ENCODE data around the gene LYRM4.

Gene LYRM4

DNA sequence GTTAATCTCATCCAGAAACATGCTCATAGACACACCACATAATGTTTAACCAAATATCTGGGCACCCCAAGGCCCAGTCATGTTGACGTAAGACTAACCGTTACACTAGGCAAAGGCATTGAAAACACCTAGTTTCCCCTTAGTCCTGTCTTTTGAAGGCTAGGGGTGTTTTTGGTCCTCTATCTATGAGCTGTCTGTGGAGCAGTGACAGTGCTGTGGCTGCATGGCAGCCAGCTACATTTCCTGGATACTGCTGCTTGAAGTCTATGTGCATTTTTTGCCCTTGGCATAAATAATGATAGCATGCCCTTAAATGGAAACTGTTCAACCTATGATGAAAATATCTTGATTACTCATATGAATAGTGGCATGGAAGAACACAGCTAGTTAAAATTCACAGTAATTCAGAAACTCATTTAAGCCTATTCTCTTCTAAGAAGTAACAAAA is 19.2 kb upstream of the LYRM4 start:
- TF ChIP-seq EZH2 (IDR thresholded peaks at IDR 0.05; ENCODE audit: borderline replicate concordance, low read length) = no peak
- TF ChIP-seq, protein P1, sequence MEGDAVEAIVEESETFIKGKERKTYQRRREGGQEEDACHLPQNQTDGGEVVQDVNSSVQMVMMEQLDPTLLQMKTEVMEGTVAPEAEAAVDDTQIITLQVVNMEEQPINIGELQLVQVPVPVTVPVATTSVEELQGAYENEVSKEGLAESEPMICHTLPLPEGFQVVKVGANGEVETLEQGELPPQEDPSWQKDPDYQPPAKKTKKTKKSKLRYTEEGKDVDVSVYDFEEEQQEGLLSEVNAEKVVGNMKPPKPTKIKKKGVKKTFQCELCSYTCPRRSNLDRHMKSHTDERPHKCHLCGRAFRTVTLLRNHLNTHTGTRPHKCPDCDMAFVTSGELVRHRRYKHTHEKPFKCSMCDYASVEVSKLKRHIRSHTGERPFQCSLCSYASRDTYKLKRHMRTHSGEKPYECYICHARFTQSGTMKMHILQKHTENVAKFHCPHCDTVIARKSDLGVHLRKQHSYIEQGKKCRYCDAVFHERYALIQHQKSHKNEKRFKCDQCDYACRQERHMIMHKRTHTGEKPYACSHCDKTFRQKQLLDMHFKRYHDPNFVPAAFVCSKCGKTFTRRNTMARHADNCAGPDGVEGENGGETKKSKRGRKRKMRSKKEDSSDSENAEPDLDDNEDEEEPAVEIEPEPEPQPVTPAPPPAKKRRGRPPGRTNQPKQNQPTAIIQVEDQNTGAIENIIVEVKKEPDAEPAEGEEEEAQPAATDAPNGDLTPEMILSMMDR (IDR thresholded peaks at IDR 0.05; ENCODE audit: low read length) = no peak
- H3K36me3 ChIP-seq (ENCODE audit: insufficient read depth, low read length) = no peaks in the 10 kb centered on the region
- H3K27me3 ChIP-seq (ENCODE audit: insufficient read depth, low read length) = no peaks in the 10 kb centered on the region
- H3K4me3 ChIP-seq (ENCODE audit: low read depth, low read length, poor library complexity, severe bottlenecking) = no peak overlapping the region
- H3K4me1 ChIP-seq (ENCODE audit: insufficient read depth, low read length, severe bottlenecking) = peaks cover 4% of the 10 kb centered on the region
- H3K9ac ChIP-seq (ENCODE audit: low read length) = no peak overlapping the region
- H3K9me2 ChIP-seq (ENCODE audit: low read depth, low read length) = no peaks in the 10 kb centered on the region
- no peak overlapping the region for H3K27ac ChIP-seq (ENCODE audit: low read depth, low read length, poor library complexity, severe bottlenecking)
- no peaks in the 10 kb centered on the region for H3F3A ChIP-seq (ENCODE audit: insufficient read depth, low read length)
- H2AFZ ChIP-seq (ENCODE audit: low read length) = no peak overlapping the region
- H3K4me2 ChIP-seq (ENCODE audit: low read length) = no peak overlapping the region
- no peaks in the 10 kb centered on the region for H3K9me3 ChIP-seq (ENCODE audit: low read length)
- no peaks in the 10 kb centered on the region for H4K20me1 ChIP-seq (ENCODE audit: insufficient read depth, low read length)
- H3K79me2 ChIP-seq (ENCODE audit: insufficient read depth, low read length) = no peaks in the 10 kb centered on the region

DNA sequence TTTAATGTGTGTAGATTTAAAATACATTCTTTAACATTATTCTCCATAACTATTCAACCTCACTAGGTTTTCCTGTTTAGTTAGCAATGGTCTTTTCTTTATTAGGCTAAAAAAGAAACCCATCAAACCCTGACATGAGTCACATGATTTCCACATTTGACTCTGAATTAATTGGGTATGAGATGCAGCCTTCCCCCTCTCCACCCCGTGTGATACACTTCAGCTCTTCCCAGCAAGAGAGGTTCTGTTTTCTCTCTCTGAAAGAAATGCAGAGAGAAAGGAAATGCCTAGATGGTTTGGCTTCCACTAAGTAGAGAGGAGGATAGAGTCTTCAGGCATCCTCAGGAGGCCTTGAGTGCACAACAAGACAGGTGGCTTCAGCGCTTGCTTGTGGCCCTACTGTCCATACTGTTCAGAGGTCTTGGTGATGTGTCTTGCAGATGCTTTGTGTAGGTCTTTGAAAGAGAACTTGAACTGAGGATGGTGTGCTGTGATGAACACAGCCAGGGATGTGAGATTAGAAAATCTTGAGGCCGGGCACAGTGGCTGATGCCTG is 17.9 kb upstream of the LYRM4 start:
- H2AFZ ChIP-seq (ENCODE audit: low read length) = no peak overlapping the region
- H3K4me2 ChIP-seq (ENCODE audit: low read length) = no peak overlapping the region
- H3F3A ChIP-seq (ENCODE audit: insufficient read depth, low read length) = no peaks in the 10 kb centered on the region

DNA sequence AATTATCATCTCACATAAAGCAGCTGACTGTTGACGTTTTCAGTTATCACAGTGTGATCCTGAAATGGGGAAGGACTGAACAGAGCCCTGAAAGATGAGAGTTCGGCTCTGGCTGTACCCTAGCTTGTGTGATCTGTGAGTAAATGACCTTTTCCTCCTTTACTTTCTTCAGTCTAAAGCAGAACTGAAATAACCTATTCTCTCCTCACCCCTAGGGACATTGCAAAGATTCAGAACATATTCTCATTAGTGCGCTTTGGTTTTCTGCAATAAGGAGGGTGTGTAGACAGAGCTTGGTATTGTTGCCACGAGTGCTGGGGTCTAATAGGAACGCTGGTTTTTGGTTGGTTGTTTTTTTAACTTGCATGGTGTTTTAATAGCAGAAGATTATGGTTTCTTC is 17.3 kb upstream of the LYRM4 start:
- no peaks in the 10 kb centered on the region for H3K36me3 ChIP-seq (ENCODE audit: insufficient read depth, low read length)
- H3F3A ChIP-seq (ENCODE audit: insufficient read depth, low read length) = no peaks in the 10 kb centered on the region
- no peak overlapping the region for H3K9ac ChIP-seq (ENCODE audit: low read length)
- no peak overlapping the region for H3K27ac ChIP-seq (ENCODE audit: low read depth, low read length, poor library complexity, severe bottlenecking)
- no peaks in the 10 kb centered on the region for H3K9me3 ChIP-seq (ENCODE audit: low read length)
- no peaks in the 10 kb centered on the region for H3K9me2 ChIP-seq (ENCODE audit: low read depth, low read length)
- H3K4me2 ChIP-seq (ENCODE audit: low read length) = no peak overlapping the region
- no peak overlapping the region for H3K4me3 ChIP-seq (ENCODE audit: low read depth, low read length, poor library complexity, severe bottlenecking)
- H2AFZ ChIP-seq (ENCODE audit: low read length) = no peak overlapping the region
- TF ChIP-seq, protein P1 (IDR thresholded peaks at IDR 0.05; ENCODE audit: low read length) = no peak
- no peak for TF ChIP-seq EZH2 (IDR thresholded peaks at IDR 0.05; ENCODE audit: borderline replicate concordance, low read length)
- H3K27me3 ChIP-seq (ENCODE audit: insufficient read depth, low read length) = no peaks in the 10 kb centered on the region
- H4K20me1 ChIP-seq (ENCODE audit: insufficient read depth, low read length) = no peaks in the 10 kb centered on the region
- peaks cover 7% of the 10 kb centered on the region for H3K4me1 ChIP-seq (ENCODE audit: insufficient read depth, low read length, severe bottlenecking)
- no peaks in the 10 kb centered on the region for H3K79me2 ChIP-seq (ENCODE audit: insufficient read depth, low read length)

More for the DNA sequence above, 17.9 kb upstream of the LYRM4 start:
- Histone ChIP-seq H3K9me2 (ENCODE audit: low read depth, low read length) (no peaks in the 10 kb centered on the region), H3K4me3 (ENCODE audit: low read depth, low read length, poor library complexity, severe bottlenecking) (no peak overlapping the region), H3K4me1 (ENCODE audit: insufficient read depth, low read length, severe bottlenecking) (peaks cover 4% of the 10 kb centered on the region), H3K9me3 (ENCODE audit: low read length) (no peaks in the 10 kb centered on the region), H3K9ac (ENCODE audit: low read length) (no peak overlapping the region), H3K27ac (ENCODE audit: low read depth, low read length, poor library complexity, severe bottlenecking) (no peak overlapping the region), H4K20me1 (ENCODE audit: insufficient read depth, low read length) (no peaks in the 10 kb centered on the region), H3K36me3 (ENCODE audit: insufficient read depth, low read length) (no peaks in the 10 kb centered on the region), H3K79me2 (ENCODE audit: insufficient read depth, low read length) (no peaks in the 10 kb centered on the region), H3K27me3 (ENCODE audit: insufficient read depth, low read length) (no peaks in the 10 kb centered on the region)
- TF ChIP-seq, protein P1 (IDR thresholded peaks at IDR 0.05; ENCODE audit: low read length) = no peak
- no peak for TF ChIP-seq EZH2 (IDR thresholded peaks at IDR 0.05; ENCODE audit: borderline replicate concordance, low read length)

Measured in OCI-LY1 (cell line).